AG04450 (cell line): ENCODE results near the gene IL16. TPM values are rescaled to one million over a fixed set of nuclear protein-coding genes. Genes with fewer than 3 reads are reported as not detected.

Source experiments
- CTCF ChIA-PET: fragments of 300-600, 350-600 bp; formaldehyde crosslinking; extraction: SDS; loops from one replicate; lab custom pipeline; 2022; ENCODE audit warnings: antibody characterized with exemption, inconsistent platforms; lab: Charles Lee
- POLR2A ChIA-PET: fragments of 350-600 bp; formaldehyde crosslinking; extraction: SDS; loops from one replicate; lab custom pipeline; 2021; ENCODE audit warnings: antibody characterized with exemption, inconsistent platforms; lab: Yijun Ruan, JAX
- DNase-seq: peaks from one replicate; pipeline ENCODE4 v3.0.0-alpha.2; 2011; ENCODE audit warnings: low read depth, low spot score
- H3K27ac ChIP-seq: one replicate; pipeline ENCODE4 v1.5.1; 2012; ENCODE audit warnings: low read depth, low read length, control low read depth
- H3K27me3 ChIP-seq: one replicate; pipeline ENCODE4 v1.6.0; 2012; ENCODE audit warnings: low read length; ENCODE audit not compliant: control insufficient read depth, insufficient read depth
- H3K4me3 ChIP-seq: 2 replicates; pipeline ENCODE4 v1.5.1; 2011; ENCODE audit warnings: mild to moderate bottlenecking, low read depth, low read length, control low read depth
- H3K9me3 ChIP-seq: 2 replicates; pipeline ENCODE4 v1.5.1; 2012; ENCODE audit warnings: low read length; ENCODE audit not compliant: control insufficient read depth, insufficient read depth
- CTCF ChIP-seq: IDR thresholded peaks from 2 replicates; pipeline ENCODE4 v1.5.1; 2011; ENCODE audit warnings: low read depth, low read length, control low read depth, inconsistent platforms
- polyA plus RNA-seq: library from polyadenylated mRNA; depleted of rRNA; stranded (reverse); fragments of >200 nt; gene quantifications from 2 replicates; pipeline ENCODE4 v1.2.3, GENCODE V29; 2011

The IL16 gene
- polyA plus RNA-seq, 1 experiment: 3.8 TPM

GRCh38 chr15:81281766-81282605 lies 85.3 kb downstream of the IL16 start:
- Histone ChIP-seq H3K9me3 (peaks cover 4% of the 10 kb centered on the region), H3K27me3 (peaks cover 3% of the 10 kb centered on the region), H3K27ac (no peak overlapping the region), H3K4me3 (no peak overlapping the region)
- CTCF ChIA-PET: interaction anchor here (1.4 to 5.9 kb wide), 2 partner anchors 15 to 118 kb away, joined by 3 to 46 read pairs; no protein-coding TSS in a partner anchor
- no peak for TF ChIP-seq CTCF
- no peak for DNase-seq
- POLR2A ChIA-PET: no interaction called here

- H3K27ac ChIP-seq: no peak overlapping the region
- no peak overlapping the region for H3K4me3 ChIP-seq
- DNase-seq: no peak
- ChIA-PET CTCF (interaction anchor here (1.4 to 5.9 kb wide), 2 partner anchors 15 to 118 kb away, joined by 3 to 46 read pairs; no protein-coding TSS in a partner anchor), POLR2A (no interaction called here)
- TF ChIP-seq CTCF: no peak
- H3K9me3 ChIP-seq: peaks cover under 1% of the 10 kb centered on the region
- peaks cover 3% of the 10 kb centered on the region for H3K27me3 ChIP-seq
Observed at GRCh38 chr15:81282606-81282895, 85.9 kb downstream of the IL16 start.

- POLR2A ChIA-PET: no interaction called here
- CTCF ChIA-PET: interaction anchor here (1.4 to 5.9 kb wide), 2 partner anchors 16 to 118 kb away, joined by 3 to 46 read pairs; no protein-coding TSS in a partner anchor
- Histone ChIP-seq H3K27ac (no peak overlapping the region), H3K4me3 (no peak overlapping the region), H3K9me3 (no peaks in the 10 kb centered on the region; the same call in 1 of the 2 replicates), H3K27me3 (peaks cover 3% of the 10 kb centered on the region)
- no peak for DNase-seq
- no peak for TF ChIP-seq CTCF
Observed at GRCh38 chr15:81282911-81283310, 86.2 kb downstream of the IL16 start.

- CTCF ChIA-PET: interaction anchor here (5.9 kb wide), 1 partner anchor 17 kb away, joined by 46 read pairs; no protein-coding TSS in a partner anchor
- H3K27me3 ChIP-seq: peaks cover 3% of the 10 kb centered on the region
- no peak for TF ChIP-seq CTCF
- DNase-seq: no peak
- no peak overlapping the region for H3K4me3 ChIP-seq
- POLR2A ChIA-PET: no interaction called here
- no peak overlapping the region for H3K27ac ChIP-seq
- H3K9me3 ChIP-seq: no peaks in the 10 kb centered on the region; the same call in 1 of the 2 replicates
Observed at GRCh38 chr15:81284256-81285031, 87.8 kb downstream of the IL16 start.
